HG03280 (cell line): ENCODE data around the gene RASL11A.
"Not testable (repeated sequence)": the region's sequence is repeated elsewhere in the genome, so short reads cannot be mapped to it uniquely, and the experiment has no call there.

Source experiments
- ATAC-seq: cut with Tn5 transposase; IDR thresholded peaks from one replicate; pipeline ENCODE4 v1.9.1; 2021; ENCODE audit warnings: mild to moderate bottlenecking, moderate library complexity; ENCODE audit not compliant: unreplicated experiment

The RASL11A gene

GRCh38 chr13:27298849-27299248 is 28.2 kb downstream of the RASL11A start:
- no peak for ATAC-seq

- ATAC-seq: not testable (repeated sequence)
These were observed 29.8 kb downstream of the RASL11A start for GRCh38 chr13:27300406-27300805.

- ATAC-seq: no peak
These were observed 30.4 kb downstream of the RASL11A start for GRCh38 chr13:27300941-27301586.

- no peak for ATAC-seq
These were observed 32.1 kb downstream of the RASL11A start for GRCh38 chr13:27302643-27303262.

- ATAC-seq: no peak
These were observed 33.5 kb downstream of the RASL11A start for GRCh38 chr13:27304099-27304498.

GRCh38 chr13:27304611-27305010 is 34.0 kb downstream of the RASL11A start:
- no peak for ATAC-seq

GRCh38 chr13:27306364-27306763 is 35.7 kb downstream of the RASL11A start:
- no peak for ATAC-seq

GRCh38 chr13:27308941-27309340 is 38.3 kb downstream of the RASL11A start:
- ATAC-seq: no peak

GRCh38 chr13:27309401-27309958 is 38.9 kb downstream of the RASL11A start:
- no peak for ATAC-seq

GRCh38 chr13:27309967-27310598 is 39.5 kb downstream of the RASL11A start:
- no peak for ATAC-seq

- ATAC-seq: no peak
These were observed 40.3 kb downstream of the RASL11A start for GRCh38 chr13:27310946-27311345.

GRCh38 chr13:27311518-27312210 is 41.0 kb downstream of the RASL11A start:
- ATAC-seq: no peak

- no peak for ATAC-seq
These were observed 43.1 kb downstream of the RASL11A start for GRCh38 chr13:27313770-27314169.

- ATAC-seq: no peak
These were observed 48.8 kb downstream of the RASL11A start for GRCh38 chr13:27319404-27319803.

GRCh38 chr13:27321468-27322431 is 51.1 kb downstream of the RASL11A start:
- ATAC-seq: no peak

GRCh38 chr13:27322443-27322842 is 51.8 kb downstream of the RASL11A start:
- ATAC-seq: not testable (repeated sequence)
